GM19193 (cell line): Measurements from ENCODE around the gene PSAT1.

Experiments
- POLR2A ChIP-seq: IDR thresholded peaks from 4 replicates; pipeline ENCODE4 v1.6.1; 2011; ENCODE audit not compliant: insufficient read depth, insufficient read length; ENCODE audit errors: extremely low read depth

The PSAT1 gene

GRCh38 chr9:78320875-78321496 is 24.1 kb downstream of the PSAT1 start:
- no peak for TF ChIP-seq POLR2A

- no peak for TF ChIP-seq POLR2A
These were observed 24.6 kb downstream of the PSAT1 start for GRCh38 chr9:78321505-78321904.

- TF ChIP-seq POLR2A: no peak
These were observed 27.2 kb downstream of the PSAT1 start for GRCh38 chr9:78324068-78324650.

DNA sequence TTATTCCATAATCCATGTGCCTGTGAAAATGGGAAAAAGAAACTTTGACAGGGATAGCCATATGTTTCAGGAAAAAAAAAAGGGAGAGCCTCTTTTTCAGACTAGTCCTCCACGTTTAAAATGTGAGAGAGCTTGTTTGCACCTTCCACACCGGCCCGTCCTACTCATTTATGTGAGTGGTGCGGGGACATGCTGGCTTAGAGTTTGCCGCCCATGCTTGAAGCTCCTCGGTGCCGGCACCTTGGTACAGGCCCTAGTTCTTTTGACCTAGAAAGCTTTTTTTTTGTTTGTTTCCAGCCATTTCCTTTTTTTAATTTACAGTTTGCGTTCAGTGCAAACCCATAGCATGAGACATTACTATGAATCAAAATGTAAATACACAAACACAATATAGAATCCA is 27.8 kb downstream of the PSAT1 start:
- TF ChIP-seq POLR2A: no peak

GRCh38 chr9:78325343-78325742 is 28.4 kb downstream of the PSAT1 start:
- TF ChIP-seq POLR2A: no peak

DNA sequence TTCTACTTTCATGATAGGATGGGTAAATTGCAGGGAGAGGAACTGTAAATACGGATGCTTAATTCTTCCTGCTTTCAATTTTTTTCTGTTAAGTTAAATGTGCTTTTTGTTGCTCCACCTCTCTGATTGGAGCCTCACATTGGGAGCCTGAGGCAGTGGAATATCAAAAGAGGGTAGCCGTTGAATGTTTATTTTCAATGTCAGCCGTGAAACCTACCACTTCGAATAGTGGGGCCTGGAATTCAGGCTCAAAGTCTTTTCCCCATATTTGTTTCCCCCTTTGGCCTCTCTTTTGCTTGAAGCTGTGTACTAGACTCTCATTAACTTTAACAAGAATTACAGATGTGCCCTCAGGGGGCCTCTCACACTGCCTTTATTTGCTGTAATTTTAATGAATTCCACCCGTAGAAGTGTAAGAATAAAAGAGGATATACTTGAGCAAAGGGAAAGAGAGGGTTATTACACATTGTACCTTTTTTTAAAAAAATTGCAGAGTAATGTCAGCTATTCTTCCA is 29.0 kb downstream of the PSAT1 start:
- TF ChIP-seq POLR2A: no peak

DNA sequence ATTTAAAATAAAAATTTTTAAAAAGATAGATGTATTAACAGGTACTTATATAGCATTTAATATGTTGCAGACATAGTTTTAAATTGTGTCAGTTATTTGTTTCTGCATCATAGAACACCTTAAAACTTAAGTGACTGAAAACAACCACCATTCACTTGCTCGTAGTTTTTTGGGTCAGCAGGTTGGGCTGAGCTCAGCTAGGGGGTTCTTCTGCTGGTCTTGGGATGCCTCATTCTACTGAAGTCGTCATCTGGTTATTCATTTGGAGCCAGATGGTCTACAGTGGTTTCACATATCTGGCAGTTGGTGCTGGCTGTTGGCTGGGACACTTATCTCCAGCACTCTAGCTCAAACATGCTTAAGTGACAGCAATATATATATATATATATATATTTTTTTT is 29.6 kb downstream of the PSAT1 start:
- TF ChIP-seq POLR2A: no peak

DNA sequence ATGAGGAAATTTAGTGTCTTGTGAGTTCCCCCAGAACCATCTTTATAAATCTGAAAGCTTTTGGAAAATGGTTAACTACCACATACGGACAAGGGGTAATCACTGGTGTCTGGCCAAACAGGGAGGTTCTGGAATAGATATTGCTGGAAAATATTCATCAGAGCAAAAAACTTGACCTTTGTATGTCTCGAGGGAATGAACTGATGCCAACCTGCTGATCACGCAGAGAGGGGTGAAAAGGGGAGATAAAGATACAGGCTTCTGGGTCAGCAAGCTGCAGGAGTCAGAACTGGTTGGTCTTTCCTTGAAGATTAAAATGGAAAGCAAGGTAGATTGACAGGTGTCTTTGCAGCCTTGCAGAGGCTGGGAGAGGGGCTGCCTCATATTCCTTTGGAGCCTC is 35.5 kb downstream of the PSAT1 start:
- no peak for TF ChIP-seq POLR2A

DNA sequence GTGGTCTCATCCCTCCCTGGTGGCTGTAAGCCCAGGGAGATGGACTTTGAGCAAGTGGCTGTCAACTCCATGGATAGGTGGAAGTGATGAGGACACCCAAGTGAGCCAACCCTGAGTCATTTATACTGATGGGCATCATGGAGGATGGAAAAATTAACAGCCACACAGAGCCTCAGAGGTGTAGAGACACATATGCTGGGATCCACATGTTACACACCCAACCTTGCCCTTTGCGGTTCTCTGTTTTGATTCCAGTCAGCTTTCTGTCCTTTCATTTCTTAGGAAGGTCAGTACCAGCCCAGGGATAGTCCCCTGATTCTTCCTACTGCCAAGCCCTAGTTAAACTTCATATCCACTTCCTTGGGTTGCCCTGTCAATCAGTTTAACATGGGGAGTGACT is 51.9 kb downstream of the PSAT1 start:
- TF ChIP-seq POLR2A: no peak

DNA sequence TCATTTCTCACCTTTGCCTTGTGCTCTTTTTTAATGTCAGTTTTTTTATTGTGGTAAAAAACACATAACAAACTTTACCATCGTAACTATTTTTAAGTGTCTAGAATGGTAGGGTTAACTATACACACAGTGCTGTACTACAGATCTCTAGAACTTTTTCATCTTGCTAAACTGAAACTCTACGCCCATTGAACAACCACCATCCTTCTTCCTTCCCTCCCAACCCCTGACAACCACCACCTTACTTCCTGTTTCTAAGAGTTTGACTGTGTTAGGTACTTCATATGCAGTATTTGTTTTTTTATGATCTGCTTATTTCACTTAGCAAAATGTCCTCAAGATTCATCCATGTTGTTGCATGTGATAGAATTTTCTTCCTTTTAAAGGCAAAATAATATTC is 54.9 kb downstream of the PSAT1 start:
- no peak for TF ChIP-seq POLR2A

GRCh38 chr9:78354324-78354973 is 57.5 kb downstream of the PSAT1 start:
- TF ChIP-seq POLR2A: no peak

GRCh38 chr9:78354989-78355388 is 58.1 kb downstream of the PSAT1 start:
- TF ChIP-seq POLR2A: no peak

DNA sequence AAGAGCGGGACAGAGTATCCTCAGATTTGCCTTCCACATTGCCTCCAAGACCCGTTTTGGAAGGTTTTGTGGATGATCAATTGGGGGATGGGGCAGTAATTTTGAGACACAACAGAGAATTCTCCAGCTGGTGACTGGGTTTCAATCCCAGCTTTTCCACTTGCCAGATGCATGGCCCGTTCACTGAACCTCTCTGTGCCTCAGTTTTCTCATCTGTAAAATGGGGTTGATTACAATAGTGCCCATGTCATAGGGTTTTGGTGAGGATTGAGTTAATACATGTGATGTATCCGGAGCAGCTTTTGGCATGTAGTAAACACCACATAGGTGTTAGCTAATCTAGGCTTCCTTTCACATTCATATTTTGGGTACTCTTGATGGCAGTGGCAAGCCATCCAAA is 59.7 kb downstream of the PSAT1 start:
- TF ChIP-seq POLR2A: no peak

- no peak for TF ChIP-seq POLR2A
These were observed 60.4 kb downstream of the PSAT1 start for GRCh38 chr9:78357165-78357873.

DNA sequence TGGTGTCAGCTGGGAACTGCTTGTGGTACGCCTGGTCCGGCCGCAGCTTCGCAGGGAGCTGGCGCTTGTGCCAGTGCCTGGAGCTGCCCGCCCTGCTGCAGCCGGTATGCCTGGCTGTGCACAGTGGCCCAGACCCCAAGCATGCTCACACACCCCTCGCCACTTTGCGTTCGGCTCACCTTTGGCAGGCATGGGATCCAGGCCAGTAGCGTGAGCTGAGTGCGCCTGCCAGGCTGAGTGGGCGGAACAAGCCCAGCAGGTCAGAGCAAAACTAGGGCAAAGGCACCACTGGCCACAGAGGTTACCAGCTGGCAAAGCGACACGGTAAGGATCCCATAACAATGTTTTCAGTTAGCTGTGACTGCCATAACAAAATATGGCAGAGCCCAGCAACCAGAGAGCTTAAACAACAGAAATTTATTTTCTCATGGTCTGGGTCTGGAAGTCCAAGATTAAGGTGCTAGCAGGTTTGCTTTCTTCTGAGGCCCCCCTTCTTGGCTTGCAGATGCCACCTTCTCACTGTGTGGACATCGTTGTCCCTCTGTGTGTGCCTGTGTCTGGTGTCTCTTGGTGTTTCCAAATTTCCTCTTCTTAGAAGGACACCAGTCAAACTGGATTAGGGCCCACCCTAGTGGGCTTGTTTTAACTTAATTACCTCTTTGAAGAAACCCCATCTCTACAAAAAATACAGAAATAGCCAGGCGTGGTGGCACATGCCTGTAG is 61.6 kb downstream of the PSAT1 start:
- no peak for TF ChIP-seq POLR2A
